Panc1 (cell line): ENCODE data around the gene ZNF470. TPM values are rescaled to one million over a fixed set of nuclear protein-coding genes. Genes with fewer than 3 reads are reported as not detected.
A peak's percentile ranks its signal among the peaks of the same experiment; 100 is the strongest.

ENCODE experiments used
- ATAC-seq: fragments of 200-7000 bp; cut with Tn5 transposase; 2 replicates; pipeline ENCODE4 v1.9.1; 2020; ENCODE audit warnings: mild to moderate bottlenecking, moderate library complexity
- BruUV-seq: library from RNA; stranded (reverse); fragments of 400-500 nt; replicated peaks from 2 replicates; lab custom pipeline; 2021; lab: Mats Ljungman, UMichigan
- CTCF ChIA-PET: fragments of 300-600 bp; sonication (Branson Sonifier 250); formaldehyde crosslinking; loops from one replicate; lab custom pipeline; 2022; ENCODE audit warnings: antibody characterized with exemption; lab: Charles Lee
- POLR2A ChIA-PET: fragments of 300-600 bp; sonication (Branson Sonifier 250); formaldehyde crosslinking; loops from one replicate; lab custom pipeline; 2022; ENCODE audit warnings: antibody characterized with exemption; lab: Charles Lee
- DNase-seq: peaks from one replicate; pipeline ENCODE4 v3.0.0-alpha.2; 2010; ENCODE audit warnings: low read depth, low spot score
- H3K27ac ChIP-seq: 2 replicates; pipeline ENCODE4 v1.5.1; 2011; ENCODE audit warnings: mild to moderate bottlenecking, low read length, inconsistent platforms
- H3K27me3 ChIP-seq: fragments of 200-500 bp; sonication (Bioruptor generic); 2 replicates; pipeline ENCODE4 v1.6.0; 2014; ENCODE audit warnings: low read length, inconsistent platforms; ENCODE audit not compliant: control insufficient read depth, insufficient read depth
- H3K36me3 ChIP-seq: fragments of 200-500 bp; sonication (Bioruptor generic); 2 replicates; pipeline ENCODE4 v1.5.1; 2014; ENCODE audit warnings: inconsistent platforms, mild to moderate bottlenecking, low read length, moderate library complexity; ENCODE audit not compliant: control insufficient read depth, insufficient read depth
- H3K4me1 ChIP-seq: 2 replicates; pipeline ENCODE4 v1.5.1; 2011; ENCODE audit warnings: inconsistent platforms, mild to moderate bottlenecking, low read length, moderate library complexity; ENCODE audit not compliant: control insufficient read depth, insufficient read depth
- H3K4me3 ChIP-seq, 2 experiments: 2 replicates each; pipeline ENCODE4 v1.5.1; 2011 to 2012; ENCODE audit warnings: low read depth in 2 of 2, low read length in 2 of 2, mild to moderate bottlenecking in 2 of 2, inconsistent platforms in 1 of 2, moderate library complexity in 1 of 2
- H3K9me3 ChIP-seq: fragments of 200-500 bp; sonication (Bioruptor generic); 2 replicates; pipeline ENCODE4 v1.5.1; 2014; ENCODE audit warnings: low read depth, mild to moderate bottlenecking, inconsistent platforms, low read length, moderate library complexity; ENCODE audit not compliant: control insufficient read depth, insufficient read depth
- POLR2AphosphoS5 ChIP-seq: IDR thresholded peaks from 2 replicates; pipeline ENCODE4 v1.6.1; 2012; ENCODE audit warnings: mild to moderate bottlenecking, low read depth, low read length, moderate library complexity
- SIN3A ChIP-seq: IDR thresholded peaks from 2 replicates; pipeline ENCODE4 v1.6.1; 2012; ENCODE audit warnings: low read depth, mild to moderate bottlenecking, low read length, moderate library complexity, borderline replicate concordance; ENCODE audit not compliant: insufficient read depth
- TCF7L2 ChIP-seq: IDR thresholded peaks from 2 replicates; pipeline ENCODE4 v1.6.1; 2011; ENCODE audit warnings: mild to moderate bottlenecking, low read depth, low read length, inconsistent platforms
- in situ Hi-C: cut with HindIII; loops from 2 replicates; pipeline ENCODE4 v1.10.0; 2016; ENCODE audit warnings: low sequenced_read_pairs, low pct_unique_long_range_greater_than_20kb
- intact Hi-C: fragments of 100-400 bp; cut with micrococcal nuclease; formaldehyde crosslinking; loops from one replicate; pipeline ENCODE4 v1.10.0; 2022; ENCODE audit not compliant: unreplicated experiment
- total RNA-seq: library from RNA; stranded (reverse); gene quantifications from one replicate; pipeline ENCODE4 v1.2.1, GENCODE V29; 2021; ENCODE audit not compliant: unreplicated experiment
- TF ChIP-seq, protein P1 (sequence below), 2 experiments: IDR thresholded peaks; 2 replicates each; pipeline ENCODE4 v1.6.1; 2011 to 2012; ENCODE audit warnings: low read depth in 2 of 2, control low read depth in 1 of 2, low read length in 1 of 2, mild to moderate bottlenecking in 1 of 2, moderate library complexity in 1 of 2; ENCODE audit not compliant: insufficient read depth in 1 of 2
- TF ChIP-seq, protein P2 (sequence below): fragments of 450-650 bp; IDR thresholded peaks from 2 replicates; pipeline ENCODE4 v1.5.1; 2017; ENCODE audit warnings: mild to moderate bottlenecking

ZNF470 gene
- total RNA-seq, 1 experiment from 2014 or later: not detected

DNA sequence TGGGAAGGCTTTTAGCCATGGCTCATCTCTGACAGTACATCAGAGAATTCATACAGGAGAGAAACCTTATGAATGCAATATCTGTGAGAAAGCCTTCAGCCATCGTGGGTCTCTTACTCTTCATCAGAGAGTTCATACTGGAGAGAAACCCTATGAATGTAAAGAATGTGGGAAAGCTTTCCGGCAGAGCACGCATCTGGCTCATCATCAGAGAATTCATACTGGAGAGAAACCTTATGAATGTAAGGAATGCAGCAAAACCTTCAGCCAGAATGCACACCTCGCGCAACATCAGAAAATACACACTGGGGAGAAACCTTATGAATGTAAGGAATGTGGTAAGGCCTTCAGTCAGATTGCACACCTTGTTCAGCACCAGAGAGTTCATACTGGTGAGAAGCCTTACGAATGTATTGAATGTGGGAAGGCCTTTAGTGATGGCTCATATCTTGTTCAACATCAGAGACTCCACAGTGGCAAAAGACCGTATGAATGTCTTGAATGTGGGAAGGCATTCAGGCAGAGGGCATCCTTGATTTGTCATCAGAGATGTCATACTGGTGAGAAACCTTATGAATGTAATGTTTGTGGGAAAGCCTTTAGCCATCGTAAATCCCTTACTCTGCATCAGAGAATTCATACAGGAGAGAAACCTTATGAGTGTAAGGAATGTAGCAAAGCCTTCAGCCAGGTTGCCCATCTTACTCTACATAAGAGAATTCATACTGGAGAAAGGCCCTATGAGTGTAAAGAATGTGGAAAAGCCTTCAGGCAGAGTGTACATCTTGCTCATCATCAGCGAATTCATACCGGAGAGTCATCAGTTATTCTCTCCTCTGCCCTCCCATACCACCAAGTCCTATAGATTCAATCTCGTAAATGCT is 10.7 kb downstream of the ZNF470 start:
- Histone ChIP-seq H3K4me3 (no peak overlapping the region), H3K9me3 (peaks cover 85% of the 10 kb centered on the region), H3K27ac (no peak overlapping the region), H3K36me3 (no peaks in the 10 kb centered on the region), H3K27me3 (no peaks in the 10 kb centered on the region), H3K4me1 (no peaks in the 10 kb centered on the region)
- no peak for TF ChIP-seq POLR2AphosphoS5
- TF ChIP-seq, protein P1, sequence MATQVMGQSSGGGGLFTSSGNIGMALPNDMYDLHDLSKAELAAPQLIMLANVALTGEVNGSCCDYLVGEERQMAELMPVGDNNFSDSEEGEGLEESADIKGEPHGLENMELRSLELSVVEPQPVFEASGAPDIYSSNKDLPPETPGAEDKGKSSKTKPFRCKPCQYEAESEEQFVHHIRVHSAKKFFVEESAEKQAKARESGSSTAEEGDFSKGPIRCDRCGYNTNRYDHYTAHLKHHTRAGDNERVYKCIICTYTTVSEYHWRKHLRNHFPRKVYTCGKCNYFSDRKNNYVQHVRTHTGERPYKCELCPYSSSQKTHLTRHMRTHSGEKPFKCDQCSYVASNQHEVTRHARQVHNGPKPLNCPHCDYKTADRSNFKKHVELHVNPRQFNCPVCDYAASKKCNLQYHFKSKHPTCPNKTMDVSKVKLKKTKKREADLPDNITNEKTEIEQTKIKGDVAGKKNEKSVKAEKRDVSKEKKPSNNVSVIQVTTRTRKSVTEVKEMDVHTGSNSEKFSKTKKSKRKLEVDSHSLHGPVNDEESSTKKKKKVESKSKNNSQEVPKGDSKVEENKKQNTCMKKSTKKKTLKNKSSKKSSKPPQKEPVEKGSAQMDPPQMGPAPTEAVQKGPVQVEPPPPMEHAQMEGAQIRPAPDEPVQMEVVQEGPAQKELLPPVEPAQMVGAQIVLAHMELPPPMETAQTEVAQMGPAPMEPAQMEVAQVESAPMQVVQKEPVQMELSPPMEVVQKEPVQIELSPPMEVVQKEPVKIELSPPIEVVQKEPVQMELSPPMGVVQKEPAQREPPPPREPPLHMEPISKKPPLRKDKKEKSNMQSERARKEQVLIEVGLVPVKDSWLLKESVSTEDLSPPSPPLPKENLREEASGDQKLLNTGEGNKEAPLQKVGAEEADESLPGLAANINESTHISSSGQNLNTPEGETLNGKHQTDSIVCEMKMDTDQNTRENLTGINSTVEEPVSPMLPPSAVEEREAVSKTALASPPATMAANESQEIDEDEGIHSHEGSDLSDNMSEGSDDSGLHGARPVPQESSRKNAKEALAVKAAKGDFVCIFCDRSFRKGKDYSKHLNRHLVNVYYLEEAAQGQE (IDR thresholded peaks at IDR 0.05; ENCODE audit: insufficient read depth in 1 of 2, low read depth in 2 of 2, low read length in 1 of 2): no peak
- no peak for TF ChIP-seq SIN3A
- TF ChIP-seq, protein P2, sequence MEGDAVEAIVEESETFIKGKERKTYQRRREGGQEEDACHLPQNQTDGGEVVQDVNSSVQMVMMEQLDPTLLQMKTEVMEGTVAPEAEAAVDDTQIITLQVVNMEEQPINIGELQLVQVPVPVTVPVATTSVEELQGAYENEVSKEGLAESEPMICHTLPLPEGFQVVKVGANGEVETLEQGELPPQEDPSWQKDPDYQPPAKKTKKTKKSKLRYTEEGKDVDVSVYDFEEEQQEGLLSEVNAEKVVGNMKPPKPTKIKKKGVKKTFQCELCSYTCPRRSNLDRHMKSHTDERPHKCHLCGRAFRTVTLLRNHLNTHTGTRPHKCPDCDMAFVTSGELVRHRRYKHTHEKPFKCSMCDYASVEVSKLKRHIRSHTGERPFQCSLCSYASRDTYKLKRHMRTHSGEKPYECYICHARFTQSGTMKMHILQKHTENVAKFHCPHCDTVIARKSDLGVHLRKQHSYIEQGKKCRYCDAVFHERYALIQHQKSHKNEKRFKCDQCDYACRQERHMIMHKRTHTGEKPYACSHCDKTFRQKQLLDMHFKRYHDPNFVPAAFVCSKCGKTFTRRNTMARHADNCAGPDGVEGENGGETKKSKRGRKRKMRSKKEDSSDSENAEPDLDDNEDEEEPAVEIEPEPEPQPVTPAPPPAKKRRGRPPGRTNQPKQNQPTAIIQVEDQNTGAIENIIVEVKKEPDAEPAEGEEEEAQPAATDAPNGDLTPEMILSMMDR: no peak
- TF ChIP-seq TCF7L2: no peak
- DNase-seq (no peak), ATAC-seq (no peak)
- CTCF ChIA-PET: no interaction called here
- intact Hi-C loops (no loop called here), in situ Hi-C loops (no loop called here)
- POLR2A ChIA-PET: no interaction called here
- BruUV-seq: no TSS peak

DNA sequence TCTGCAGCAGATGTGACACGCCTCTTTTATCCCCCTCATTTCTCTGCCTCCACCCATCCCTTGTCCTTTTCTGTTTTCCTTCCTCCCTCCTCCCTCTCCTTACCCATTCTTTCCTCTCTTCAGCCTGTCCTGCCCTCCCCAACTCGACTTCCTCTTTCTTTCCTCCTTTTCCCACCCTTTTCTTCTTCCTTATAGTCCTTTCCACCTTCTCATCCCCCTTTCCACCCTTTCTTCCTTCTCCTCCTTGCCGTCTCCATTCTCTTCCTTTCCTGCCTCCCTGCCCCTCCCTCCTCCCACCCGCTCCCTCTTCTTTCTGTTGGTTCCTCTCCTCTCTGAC is 27.1 kb downstream of the ZNF470 start:
- ChIA-PET POLR2A (no interaction called here), CTCF (no interaction called here)
- in situ Hi-C loops (no loop called here), intact Hi-C loops (no loop called here)
- no peaks in the 10 kb centered on the region for H3K4me1 ChIP-seq
- no peak for TF ChIP-seq POLR2AphosphoS5
- TF ChIP-seq, protein P2: no peak
- no peak for TF ChIP-seq SIN3A
- TF ChIP-seq, protein P1 (IDR thresholded peaks at IDR 0.05; ENCODE audit: insufficient read depth in 1 of 2, low read depth in 2 of 2, low read length in 1 of 2): no peak
- TF ChIP-seq TCF7L2: no peak
- H3K27me3 ChIP-seq: no peaks in the 10 kb centered on the region
- peaks cover 25% of the 10 kb centered on the region for H3K9me3 ChIP-seq
- H3K36me3 ChIP-seq: no peaks in the 10 kb centered on the region
- no TSS peak for BruUV-seq
- ATAC-seq (no peak), DNase-seq (no peak)
- H3K27ac ChIP-seq: no peak overlapping the region
- H3K4me3 ChIP-seq: peak overlapping the region in 1 of 2 experiments; percentile 88; a peak in 2 of 4 replicates
